Neural progenitor cell (in vitro differentiated cells): ENCODE data around the gene VAV2.

Experiments
- EZH2phosphoT487 ChIP-seq: fragments of 200-600 bp; sonication (generic); IDR thresholded peaks from 2 replicates; pipeline ENCODE4 v1.6.1; 2017; ENCODE audit warnings: antibody characterized with exemption
- TF ChIP-seq, protein P1 (sequence below): fragments of 200-600 bp; sonication (generic); IDR thresholded peaks from 2 replicates; pipeline ENCODE4 v1.5.1; 2017; ENCODE audit warnings: antibody characterized with exemption, mild to moderate bottlenecking

DNA sequence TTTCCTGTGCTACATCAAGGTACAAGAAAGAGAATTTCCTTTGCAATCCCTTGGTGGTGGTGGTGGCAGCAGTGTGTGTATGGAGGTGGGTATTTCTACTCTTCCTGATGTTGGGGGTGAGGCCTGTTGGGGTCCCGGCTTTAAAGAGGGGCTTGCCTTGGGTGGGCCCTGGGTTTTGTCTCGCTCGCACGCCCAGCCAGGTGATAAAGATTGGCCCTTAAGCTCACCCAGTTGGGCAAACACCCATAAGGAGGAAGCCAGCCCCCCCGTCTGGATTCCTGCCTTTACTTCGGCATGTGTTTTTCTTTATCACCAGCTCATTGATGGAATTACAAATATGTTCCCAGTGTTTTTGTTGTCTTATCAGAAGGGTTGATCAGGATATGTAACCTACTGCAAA lies 237.9 kb downstream of the VAV2 start:
- TF ChIP-seq, protein P1, sequence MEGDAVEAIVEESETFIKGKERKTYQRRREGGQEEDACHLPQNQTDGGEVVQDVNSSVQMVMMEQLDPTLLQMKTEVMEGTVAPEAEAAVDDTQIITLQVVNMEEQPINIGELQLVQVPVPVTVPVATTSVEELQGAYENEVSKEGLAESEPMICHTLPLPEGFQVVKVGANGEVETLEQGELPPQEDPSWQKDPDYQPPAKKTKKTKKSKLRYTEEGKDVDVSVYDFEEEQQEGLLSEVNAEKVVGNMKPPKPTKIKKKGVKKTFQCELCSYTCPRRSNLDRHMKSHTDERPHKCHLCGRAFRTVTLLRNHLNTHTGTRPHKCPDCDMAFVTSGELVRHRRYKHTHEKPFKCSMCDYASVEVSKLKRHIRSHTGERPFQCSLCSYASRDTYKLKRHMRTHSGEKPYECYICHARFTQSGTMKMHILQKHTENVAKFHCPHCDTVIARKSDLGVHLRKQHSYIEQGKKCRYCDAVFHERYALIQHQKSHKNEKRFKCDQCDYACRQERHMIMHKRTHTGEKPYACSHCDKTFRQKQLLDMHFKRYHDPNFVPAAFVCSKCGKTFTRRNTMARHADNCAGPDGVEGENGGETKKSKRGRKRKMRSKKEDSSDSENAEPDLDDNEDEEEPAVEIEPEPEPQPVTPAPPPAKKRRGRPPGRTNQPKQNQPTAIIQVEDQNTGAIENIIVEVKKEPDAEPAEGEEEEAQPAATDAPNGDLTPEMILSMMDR, result no peak
- TF ChIP-seq EZH2phosphoT487, result no peak
